Iris pigment epithelial cell (primary cell): ENCODE results near the gene UCHL3.

Source experiments
- DNase-seq: peaks from one replicate; pipeline ENCODE4 v3.0.0-alpha.2; 2011; ENCODE audit warnings: low read depth

The UCHL3 gene

DNA sequence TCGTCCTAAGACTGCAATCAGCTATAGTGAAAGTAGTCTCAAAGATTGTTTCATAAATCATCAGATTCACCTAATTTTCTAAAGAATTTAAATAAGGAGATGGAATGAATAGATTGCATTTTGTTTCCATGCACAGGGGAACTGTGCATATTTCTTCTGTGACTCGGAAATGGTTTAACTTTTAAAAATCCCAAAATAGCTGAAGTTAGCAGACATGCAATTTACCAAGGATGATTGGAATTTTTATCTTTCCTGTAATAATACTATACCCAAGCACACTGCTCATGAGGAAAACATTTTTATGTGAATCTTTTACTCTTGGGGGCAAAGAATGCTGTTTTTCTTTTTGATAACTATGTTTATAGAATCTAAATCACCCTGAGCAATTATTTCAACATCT lies 71.6 kb downstream of the UCHL3 start:
- DNase-seq = peak; percentile 74

DNA sequence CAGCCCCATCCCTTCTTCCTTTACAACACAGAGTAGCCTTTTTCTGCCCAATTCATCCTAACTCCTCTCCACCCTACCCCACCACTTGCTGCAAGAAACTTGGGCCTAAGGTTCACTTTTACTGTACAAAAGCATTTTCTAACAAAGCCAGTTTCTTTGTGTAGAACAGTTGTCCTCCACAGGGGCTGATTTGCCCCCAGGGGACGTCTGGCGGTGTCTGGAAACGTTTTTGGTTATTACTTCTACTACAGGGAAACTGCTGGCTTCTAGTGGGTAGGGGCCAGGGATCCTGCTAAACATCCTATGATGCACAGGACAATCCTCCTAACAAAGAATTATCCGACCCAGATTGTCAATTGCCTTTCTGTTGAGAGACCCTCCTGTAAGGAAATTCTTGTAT lies 79.2 kb downstream of the UCHL3 start:
- DNase-seq = no peak

DNA sequence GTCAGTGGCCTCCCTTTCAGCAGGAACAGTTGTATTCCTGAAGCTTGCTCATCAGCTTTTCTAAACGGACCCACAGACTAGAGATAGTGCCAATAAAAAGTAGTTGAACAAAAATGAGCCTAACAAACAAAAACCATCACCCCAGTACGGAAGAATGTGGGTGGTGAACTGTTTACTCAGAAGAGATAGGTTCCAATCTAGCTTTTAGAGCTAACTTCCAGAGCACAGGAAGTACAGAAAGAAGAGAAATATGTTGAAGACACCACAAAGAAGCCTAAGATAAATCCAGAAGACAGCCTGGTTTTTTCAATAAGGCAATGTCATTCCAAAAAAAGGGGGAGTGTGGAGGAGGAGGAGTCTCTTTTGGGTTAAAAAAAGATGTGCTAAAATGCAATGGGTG lies 83.7 kb downstream of the UCHL3 start:
- DNase-seq = peak; percentile 85

DNA sequence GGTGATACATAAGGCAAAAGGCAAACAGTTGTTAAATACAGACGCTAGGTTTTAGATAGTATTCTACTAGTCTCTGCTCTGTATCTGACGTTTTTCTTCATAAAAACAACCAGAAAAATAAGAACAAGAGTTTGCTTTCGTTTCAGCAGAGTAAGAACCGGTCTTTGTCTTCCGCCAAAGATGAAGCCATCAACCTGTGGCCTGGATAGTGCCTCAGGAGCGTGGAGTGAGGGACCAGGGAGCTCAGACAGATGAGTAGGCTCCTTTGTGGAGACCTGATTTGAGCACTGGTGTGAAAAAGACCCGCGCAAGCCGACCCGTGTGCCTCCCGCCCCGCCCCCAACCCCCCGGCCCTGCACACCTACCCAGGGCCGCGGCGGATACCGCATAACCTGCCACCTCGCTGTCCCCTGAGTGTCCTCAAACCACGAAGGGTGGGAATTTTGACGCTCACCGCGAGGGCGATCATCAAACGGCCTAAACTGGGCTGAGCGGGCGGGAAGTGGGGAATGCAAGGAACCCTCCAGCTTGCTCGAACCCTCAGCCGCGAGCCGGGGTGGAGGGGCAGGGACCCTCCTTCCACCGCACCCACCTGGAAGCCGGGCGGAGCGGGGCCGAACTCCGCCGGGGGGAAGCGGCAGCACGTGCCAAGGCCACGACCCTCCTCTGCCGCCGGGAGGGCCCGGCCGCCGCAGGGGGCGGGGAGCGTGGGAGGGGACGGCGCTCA lies 85.7 kb downstream of the UCHL3 start:
- DNase-seq = no peak

DNA sequence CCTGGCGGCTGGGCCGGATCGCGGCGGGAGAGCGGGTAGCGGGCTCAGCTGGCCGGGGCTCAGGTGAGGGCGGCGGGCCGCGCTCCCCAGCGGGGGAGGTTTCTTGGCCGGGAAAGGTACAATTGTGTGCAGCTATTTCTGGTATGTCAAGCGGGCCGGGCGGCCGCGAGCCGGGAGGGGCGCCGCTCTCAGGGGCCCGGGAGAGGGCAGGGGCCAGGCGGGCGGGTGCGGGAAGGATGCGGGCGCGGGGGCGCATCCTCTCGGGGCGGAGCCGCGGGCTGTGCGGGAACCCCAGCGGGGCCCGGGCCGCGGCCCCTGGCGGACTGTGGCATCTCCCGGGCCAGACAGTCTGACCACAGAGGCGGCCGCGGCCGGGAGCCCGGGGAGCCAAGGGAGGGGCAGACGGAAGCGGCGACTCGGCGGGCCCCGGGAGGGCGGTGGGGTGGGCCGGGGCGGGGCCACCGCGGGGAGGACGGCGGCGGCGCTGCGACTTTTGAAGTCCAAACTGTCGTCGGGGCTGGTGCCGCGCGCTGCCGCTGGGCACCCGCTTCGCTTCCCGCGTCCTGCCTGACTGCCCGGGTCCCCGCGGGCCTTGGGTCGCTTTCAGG lies 86.3 kb downstream of the UCHL3 start, which contains the start of gene LMO7:
LMO7 (plus strand) TSS at position 503 of the 608 bp plus-strand sequence. CDS start 328 bp downstream, outside the sequence.
- peak; percentile 69 for DNase-seq

DNA sequence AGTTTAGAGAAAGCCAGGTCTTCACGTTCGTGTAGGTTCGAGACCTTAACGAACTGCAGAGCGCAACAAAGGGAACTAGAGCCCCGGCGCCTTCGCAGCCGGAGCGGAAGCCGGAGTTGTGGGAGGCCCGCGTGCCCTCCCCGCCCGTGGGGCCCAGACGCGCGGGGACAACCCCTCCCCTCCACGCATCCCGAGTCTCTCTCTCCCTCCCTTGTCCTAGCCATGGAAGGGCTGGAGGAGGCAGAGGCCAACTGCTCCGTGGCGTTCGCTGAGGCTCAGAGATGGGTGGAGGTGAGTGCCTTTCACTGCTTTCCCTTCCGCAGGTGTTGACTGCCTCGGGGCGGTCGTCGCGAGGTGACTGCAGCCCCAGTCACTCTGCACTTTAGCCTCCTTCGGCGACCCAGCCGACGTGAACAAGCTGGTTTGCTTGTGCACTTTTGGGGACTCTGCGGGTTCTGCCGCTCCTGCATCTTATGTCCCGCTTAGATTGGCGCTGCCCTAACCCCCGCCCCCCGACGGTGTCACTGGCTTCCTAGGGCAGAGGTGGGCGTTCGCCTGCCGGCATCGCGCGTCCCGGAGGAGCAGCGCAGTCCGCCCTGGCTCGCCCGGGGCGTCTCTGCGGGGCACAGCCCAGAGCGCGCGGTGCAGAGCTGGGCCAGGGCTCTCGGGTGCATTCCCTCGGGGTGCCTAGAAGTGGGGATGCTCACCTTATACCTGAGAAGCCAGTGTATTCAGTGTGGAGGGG lies 87.0 kb downstream of the UCHL3 start:
- DNase-seq = peak; percentile 57

DNA sequence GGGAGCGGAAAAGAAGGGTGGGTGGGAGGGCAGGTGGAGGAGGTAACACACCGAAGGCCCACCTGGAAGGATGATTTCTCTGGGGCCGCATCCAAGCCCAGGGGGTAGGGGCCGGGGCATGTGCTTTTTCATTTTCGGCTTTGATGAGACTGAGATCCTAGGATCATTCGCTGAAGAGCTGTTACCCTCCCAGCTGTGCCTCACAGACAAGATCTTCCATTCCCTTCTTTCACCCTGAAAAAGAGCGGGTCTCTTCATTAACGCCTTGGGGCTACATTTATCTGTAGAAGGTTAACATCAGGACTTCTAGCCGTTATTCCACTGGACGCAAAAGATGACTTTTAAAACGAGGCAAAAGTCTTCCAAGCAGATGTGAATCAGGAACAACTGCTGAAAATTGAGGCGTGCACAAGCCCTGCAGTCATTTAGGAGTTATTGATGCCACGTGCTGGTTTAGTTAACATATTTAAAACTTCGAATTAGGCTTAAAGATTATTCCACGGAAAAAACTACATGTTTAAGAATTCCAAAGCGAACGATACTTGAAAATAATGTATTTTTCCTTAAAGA lies 87.7 kb downstream of the UCHL3 start:
- no peak for DNase-seq

DNA sequence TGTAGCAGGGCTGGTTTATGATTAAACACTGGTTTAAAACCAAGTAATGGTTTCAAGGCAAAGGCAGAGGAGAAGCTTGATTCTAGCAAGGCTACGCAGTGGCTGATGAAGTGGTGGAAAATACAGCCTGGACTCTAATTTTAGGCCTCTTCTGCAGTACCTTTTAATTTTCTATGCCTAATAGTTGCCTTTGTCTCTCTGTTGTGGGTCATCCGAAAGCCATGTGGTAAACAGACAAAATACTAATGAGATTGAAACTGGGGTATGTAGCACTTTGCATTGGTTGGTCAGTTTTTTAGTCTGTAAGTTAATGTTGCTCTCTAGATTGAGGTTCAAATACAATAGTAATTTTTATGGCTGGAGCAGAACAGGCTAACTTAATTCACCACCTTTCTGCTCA lies 89.9 kb downstream of the UCHL3 start:
- no peak for DNase-seq

DNA sequence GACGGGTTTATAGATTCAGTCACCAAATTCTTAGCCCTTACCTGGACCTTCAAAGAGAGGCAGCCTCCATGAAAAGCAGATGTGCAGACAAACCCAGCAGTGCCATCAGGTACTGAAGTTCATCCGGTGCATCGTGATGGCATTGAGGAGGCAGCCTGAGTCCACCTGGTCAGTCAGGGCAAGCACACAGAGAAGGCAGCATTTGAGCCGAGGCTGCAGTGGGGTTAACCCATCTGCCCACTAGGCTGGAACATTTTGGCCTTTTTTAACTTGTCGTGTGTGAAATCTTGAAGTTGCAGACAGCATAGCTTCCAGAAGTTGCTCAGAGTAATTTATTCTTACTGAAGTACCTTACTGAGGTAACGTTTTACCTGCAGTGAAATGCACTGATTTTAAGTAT lies 91.4 kb downstream of the UCHL3 start:
- no peak for DNase-seq

DNA sequence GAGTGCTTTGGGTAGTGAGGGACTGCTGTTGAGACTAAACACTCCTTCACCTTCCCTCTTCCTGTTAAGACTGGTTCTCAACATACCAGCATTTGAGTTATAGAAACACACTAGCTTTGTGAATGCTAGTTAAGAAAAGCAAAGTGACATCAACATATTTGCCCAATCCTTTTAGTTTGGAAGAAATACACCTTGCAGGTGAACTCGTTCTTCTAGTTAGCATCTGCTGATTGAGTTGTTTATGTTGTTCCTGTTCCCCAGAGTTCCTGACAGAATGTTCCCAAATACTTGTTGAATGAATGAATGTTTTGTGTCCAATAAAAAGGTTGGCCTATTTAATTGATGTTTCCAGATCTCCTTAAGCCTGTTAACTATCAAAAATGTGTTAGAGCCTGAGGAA lies 93.6 kb downstream of the UCHL3 start:
- DNase-seq = no peak

DNA sequence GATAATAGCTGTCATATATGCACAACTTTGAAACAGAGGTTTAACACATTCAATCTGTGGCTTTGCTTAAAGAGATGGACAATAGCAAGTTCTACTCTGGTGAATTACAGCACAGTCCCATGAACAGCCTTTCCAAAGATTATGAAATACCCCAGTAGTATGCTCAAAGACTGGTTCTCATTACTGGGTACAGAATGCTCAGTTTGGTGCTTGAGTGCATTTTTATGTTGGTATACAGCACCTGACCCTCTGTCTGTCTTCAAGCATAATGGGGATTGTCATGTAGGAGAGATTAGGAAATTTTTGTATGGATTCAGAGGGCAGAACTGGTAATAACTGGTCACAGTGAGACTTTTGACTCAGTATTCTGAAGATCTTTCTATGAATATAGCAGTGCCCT lies 94.1 kb downstream of the UCHL3 start:
- DNase-seq = no peak

DNA sequence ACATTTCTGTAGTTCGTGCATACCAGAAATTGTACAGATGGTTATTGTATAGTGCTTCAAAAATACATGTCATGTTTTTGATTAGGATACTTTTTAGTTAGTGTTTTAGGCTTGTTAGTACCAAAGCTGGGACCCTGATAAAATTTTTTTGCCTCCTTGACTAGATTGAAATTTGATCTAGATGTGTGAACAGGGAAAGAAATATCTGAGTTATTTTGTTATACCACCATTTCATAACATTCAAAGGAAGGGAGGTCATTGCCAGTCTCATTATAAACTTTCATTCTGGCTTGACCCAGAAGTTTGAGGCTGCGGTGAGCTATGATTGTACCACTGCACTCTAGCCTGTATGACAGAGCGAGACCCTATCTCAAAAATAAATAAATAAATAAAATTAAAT lies 95.5 kb downstream of the UCHL3 start:
- peak; percentile 69 for DNase-seq

DNA sequence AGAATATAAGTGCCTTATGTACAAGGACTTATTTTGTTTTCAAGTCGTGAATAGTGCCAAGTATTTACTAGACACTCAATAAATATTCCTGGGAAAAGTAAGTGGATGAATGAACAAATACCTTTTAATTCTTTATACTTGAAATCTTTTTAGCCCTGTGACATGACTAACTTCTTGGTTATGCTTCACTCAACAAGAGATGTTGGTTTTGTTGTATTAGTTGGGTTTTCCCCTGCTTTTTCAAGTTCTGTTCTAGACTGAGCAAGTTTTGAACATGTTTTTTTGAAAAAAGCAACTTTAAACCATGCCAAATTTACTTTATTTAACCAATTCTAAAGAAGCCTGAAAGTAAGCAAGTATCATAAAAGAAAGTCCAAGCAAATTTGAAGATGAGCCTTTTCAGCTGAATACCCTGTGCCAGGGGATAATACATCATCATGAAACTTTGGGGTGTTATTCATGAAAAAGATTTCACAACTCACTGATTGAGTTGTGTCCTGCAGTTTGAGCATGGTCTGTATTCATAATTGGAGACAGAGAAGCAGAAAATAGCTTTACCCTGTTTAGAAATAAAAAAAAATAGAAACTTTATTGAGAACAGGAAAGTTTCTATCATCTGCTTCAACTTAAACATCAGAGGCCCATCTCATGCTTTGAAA lies 97.7 kb downstream of the UCHL3 start:
- DNase-seq = peak; percentile 59

DNA sequence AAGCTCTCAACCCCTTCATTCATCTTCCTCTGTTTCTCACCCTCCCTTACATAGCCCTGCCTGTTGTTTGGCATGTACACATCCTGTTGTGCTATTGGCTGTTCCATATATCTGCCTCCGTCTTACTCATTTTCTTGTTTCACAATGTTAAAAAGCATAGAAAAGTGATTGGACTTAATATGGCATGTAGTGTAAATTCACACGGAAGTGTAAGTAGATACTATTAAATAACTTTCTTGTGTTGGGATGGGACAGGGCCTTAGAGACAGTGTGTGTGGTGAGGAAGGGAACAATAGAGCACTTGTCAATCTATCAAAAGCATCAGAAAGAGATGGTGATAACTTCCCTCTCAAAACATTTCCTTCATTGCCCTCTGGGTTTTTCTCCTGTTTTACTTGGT lies 98.9 kb downstream of the UCHL3 start:
- DNase-seq = no peak

DNA sequence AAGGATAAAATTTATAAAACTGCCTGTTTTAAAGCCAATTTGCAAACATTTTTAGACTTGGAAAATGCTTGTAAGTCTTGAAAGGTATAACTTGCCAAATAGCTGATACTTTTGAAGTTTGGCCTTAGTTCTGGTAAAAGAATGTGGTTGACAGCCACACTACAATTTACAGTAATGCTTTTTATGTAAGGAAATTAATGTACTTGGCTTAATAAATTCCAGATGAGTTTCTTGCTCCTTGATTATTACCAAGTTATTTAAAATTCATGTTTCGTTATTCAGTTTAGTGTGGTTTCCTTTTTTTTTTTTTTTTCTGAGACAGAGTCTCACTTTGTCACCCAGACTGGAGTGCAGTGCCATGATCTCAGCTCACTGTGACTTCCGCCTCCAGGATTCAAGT lies 101.4 kb downstream of the UCHL3 start:
- DNase-seq = no peak

DNA sequence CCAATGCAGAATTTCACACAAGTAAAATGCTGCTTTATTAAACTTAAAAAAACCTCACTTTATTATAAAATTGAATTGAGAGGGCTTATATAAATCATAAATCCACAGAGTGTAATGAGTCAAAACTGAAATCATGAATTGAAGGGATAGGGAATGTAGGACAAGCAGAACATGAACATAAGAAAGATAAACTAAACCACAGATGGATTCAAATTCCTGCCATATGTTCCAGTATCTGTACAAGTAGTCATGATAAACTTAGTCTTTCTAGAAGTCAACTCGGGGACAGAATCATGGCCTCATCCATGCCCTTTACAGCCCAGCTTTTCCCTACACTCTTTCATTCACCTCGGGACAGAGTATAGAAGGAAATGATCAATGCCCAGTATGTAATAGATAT lies 103.1 kb downstream of the UCHL3 start:
- no peak for DNase-seq
